GM18870 (cell line): ENCODE results near the gene URM1.
"Not testable (repeated sequence)": the region's sequence is repeated elsewhere in the genome, so short reads cannot be mapped to it uniquely, and the experiment has no call there.

ENCODE experiments used
- ATAC-seq: cut with Tn5 transposase; IDR thresholded peaks from one replicate; pipeline ENCODE4 v1.9.1; 2021; ENCODE audit warnings: moderate library complexity; ENCODE audit not compliant: unreplicated experiment

The URM1 gene

GRCh38 chr9:128406848-128407391 lies 35.7 kb downstream of the URM1 start:
- ATAC-seq: no peak

DNA sequence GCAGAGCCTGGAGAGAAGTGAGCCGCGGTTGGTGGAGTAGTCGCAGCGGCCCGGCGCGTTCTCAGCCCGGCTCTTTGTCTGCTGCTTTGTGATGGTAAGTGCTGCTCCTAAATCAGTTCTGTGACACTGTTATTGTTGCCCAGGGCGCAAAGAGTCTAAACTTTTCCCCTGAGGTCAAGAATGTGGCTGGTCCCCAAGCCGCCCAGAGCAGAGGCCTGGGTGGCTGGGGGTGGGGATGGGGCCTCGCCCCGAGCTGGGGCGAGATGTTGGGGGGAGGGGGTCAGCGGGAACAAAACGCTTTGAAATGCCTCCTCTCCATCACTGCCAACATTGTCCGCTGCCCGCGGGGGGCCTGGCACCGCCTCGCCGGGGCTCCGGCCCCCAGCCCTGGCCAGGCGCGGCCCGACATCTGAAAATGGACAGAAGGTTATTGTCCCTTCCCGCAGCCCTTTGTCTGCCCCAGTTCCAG lies 37.8 kb downstream of the URM1 start:
- no peak for ATAC-seq

GRCh38 chr9:128409450-128409849 lies 38.3 kb downstream of the URM1 start:
- ATAC-seq: no peak

GRCh38 chr9:128409978-128410377 lies 38.8 kb downstream of the URM1 start:
- no peak for ATAC-seq

- ATAC-seq: no peak
Observed at GRCh38 chr9:128411364-128412119, 40.4 kb downstream of the URM1 start.

DNA sequence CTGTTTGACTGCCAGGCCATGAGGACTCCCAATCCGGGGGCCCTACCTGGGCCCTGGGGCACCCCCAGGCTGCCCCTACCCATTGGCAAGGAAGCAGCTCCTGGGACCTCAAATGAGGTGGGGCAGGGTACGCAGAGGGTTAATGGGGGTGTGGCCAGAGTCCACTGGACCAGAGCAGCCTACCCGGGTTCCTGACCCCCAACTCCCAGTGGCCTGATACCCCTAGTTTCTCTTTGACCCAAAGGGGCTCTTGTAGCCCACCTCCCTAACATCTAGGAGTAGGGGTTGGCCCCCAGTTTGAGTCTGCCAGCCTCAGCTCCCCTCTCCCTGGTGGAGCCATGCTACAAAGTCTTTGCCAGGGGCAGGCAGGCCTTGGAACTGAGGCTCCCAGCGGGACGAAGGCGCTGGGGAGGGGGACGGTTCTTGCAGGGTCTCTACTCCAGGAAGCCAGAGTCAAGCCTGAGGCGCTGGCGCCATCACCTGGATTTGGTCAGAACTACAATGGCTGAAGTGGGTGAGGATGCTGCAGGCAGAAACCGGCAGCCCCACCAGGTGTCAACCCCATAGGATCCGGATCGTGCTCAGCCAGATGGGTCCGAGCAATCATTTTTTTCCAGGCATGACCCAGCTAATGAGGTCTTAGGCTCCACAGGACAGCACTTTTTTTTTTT lies 41.1 kb downstream of the URM1 start:
- no peak for ATAC-seq

DNA sequence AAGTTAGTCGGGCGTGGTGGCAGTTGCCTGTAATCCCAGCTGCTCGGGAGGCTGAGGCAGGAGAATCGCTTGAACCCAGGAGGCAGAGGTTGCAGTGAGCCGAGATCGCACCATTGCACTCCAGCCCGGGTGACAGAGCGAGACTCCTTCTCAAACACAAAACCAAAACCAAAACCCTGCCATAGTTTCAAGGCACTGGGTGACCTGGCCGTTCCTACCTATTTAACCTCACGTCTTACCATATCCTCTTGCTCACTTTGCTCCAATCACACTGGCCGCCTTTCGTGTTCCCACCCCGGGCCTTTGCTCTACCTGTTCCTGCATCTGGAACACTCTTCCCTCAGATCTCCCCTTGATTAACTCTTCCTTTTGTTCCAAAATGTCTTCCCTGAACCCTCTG lies 42.6 kb downstream of the URM1 start:
- ATAC-seq: not testable (repeated sequence)

- ATAC-seq: no peak
Observed at GRCh38 chr9:128414461-128414860, 43.3 kb downstream of the URM1 start.

DNA sequence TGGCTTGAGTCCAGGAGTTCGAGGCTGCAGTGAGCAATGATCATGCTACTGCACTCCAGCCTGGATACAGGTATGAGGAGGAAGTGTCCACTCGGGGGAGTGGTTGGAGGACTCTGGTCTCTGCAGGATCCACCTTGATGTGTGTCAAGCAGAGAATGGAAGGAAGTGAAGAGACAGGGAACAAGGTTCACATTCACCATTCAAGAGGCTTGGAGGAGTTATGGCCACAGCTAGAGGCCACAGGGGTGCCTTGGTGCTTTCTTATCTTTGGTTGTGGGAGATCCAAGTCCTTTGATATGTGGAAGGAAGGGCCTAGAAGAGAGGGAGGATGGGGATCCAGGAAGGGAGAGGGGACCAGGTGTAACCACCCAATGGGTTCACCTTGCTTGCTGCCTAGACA lies 44.1 kb downstream of the URM1 start:
- no peak for ATAC-seq

GRCh38 chr9:128416014-128416413 lies 44.8 kb downstream of the URM1 start:
- ATAC-seq: no peak

DNA sequence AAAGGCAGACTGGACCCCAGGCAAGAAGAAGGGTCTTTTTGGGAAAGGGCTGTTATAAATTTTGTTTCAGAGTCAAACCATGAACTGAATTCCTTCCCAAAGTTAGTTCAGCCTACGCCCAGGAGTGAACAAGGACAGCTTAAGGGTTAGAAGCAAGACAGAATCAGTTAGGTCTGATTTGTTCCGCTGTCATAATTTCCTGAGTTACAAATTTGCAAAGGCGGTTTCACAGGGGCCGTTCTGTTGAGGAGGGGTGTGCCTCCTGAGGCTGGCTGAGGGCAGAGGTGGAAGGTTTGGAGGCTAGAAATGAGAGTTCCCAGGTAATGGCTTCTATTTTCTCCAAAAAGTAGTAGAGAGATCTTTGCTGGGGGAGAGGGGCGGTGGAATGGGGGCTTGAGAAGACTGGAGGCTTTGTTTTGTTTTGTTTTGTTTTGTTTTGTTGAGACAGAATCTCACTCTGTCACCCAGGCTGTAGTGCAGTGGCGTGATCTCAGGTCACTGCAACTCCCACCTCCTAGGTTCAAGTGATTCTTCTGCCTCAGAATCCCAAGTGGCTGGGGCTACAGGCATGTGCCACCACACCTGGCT lies 45.4 kb downstream of the URM1 start:
- ATAC-seq: no peak

DNA sequence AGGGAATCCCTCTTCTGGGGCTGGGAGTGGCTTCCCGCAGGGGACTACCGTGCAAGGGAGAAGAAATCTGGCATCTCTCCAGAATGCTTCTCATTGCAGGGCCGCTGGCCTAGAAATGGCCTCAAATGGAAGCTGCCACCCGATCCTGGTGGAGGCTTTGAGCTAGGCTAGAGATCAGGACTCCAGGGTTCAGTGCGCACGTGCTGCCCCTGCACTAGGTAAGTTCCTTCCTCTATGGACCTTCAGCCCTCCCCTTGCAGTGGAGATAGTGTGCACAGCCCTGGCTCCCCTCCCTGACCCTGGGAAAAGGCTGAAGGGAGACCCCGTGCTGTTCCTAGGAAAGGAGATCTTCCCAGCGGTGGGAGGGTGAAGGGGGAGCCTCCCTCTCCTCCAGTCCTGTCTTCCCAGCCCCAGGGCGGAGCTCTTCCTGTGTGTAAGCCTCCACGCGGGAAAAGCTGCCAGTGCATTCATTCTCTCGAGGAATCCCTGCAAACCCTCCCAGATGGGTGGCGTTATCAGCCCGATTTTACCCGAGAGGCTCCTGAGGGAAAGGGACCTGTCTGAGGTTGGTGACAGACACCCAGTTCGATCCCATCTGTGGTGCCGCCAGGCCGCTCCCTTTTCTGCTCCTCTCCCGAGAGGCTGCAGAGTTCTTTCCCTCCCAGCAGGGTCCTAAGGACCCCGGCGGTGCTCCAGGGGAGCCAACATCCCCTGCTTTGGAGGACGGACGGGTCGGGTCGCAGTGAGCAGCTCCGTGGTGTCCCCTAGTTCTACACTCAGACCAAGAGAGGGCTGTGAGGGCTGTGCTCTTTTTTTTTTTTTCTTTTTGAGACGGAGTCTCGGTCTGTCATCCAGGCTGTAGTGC lies 48.1 kb downstream of the URM1 start:
- ATAC-seq: no peak

DNA sequence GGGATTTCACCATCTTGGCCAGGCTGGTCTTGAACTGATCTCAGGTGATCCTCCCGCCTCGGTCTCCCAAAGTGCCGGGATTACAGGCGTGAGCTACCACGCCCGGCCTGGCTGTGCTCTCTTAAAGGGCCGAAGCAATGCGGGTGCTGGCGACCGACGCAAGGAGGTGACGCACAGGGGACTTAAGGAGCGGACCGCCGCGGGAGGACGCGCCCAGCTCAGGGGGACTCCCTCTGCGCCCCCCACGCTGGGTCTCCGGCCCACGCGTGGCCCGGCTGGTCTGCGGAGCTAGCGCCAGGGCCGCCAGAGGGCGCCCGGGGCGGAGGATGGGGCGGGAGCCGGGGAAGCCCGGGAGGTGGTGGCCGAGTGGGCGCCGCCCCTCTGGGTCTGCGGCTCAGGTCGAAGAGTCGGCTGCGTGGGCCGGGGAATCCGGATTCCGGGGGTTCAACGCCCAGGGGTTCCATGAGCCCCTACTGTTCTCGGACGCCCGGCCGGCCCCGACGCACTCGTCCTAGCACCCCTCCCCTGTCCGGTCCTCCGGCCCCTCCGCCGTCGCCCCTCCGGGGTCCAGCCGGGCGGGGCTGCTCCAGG lies 49.0 kb downstream of the URM1 start:
- ATAC-seq: no peak

DNA sequence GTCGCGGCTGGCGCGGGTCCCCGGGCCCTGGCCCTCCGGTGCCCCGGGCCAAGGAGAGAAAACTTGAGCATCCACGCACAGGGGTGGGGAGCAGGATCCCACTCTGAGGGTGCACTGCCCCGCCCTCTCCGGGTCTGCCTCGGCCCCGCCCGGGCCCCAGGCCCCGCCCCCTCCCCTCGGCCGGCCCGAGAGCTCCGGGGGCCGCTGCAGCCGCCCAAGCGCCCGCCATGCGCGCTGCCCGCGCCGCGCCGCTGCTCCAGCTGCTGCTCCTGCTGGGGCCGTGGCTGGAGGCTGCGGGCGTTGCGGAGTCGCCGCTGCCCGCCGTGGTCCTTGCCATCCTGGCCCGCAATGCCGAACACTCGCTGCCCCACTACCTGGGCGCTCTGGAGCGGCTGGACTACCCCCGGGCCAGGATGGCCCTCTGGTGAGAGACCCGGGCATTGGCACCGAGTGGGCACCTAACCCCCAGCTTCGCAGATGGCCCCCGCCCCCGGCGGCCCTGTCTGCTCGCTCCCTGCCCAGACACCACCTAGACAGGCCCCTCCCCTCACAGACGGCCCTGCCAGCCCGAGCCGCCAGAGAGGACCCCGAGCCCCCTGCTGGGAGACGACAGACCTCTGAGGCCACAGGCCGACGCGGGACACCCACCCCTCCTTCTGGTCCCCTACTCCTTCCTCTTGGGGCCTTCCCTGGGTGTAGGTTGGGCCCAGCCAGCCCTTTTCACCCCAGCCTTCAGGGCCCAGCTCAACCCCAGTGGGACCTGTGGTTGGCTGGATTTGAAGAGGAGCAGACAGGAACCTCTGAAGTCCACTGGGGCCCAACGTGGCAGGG lies 49.7 kb downstream of the URM1 start, which contains the start of gene CERCAM:
TSS of gene CERCAM (plus strand) at position 207 of the 831 bp plus-strand sequence. CDS start at position 228, 21 bp downstream.
- ATAC-seq: no peak

DNA sequence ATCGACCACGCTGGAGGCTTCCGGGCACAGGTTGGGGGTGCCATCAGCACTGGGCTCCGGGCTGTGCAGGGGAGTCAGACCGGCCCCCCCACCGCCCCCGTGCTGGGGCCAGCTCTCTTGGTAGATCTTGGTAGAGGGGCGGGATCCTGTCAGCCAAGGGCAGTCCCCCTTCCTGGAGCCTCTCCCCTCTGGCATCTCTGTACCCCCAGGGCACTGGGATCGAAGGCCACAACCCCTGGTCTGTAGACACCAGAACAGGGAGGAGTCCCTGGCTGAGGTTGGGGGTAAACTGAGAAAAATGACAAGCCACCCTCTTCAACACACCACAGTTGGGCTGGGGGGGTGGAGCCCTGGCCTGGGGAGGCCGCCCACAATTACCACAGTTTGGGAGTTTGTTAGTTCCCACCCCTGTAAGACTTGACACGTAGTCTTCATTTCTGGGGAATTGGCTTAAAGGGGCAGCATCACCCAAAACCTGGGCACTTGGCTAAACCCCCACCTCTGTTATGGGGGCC lies 50.4 kb downstream of the URM1 start:
- no peak for ATAC-seq

GRCh38 chr9:128422022-128422782 lies 51.0 kb downstream of the URM1 start:
- not testable (repeated sequence) for ATAC-seq

- no peak for ATAC-seq
Observed at GRCh38 chr9:128422783-128423150, 51.6 kb downstream of the URM1 start.

GRCh38 chr9:128423356-128423755 lies 52.2 kb downstream of the URM1 start:
- ATAC-seq: not testable (repeated sequence)
